Measurements from ENCODE around the gene ANKRD13B.

The ANKRD13B gene

GRCh38 chr17:29569245-29569950, 23.5 kb upstream of the ANKRD13B start:
- peak in 1 of 2 donors; percentile 10 for DNase-seq

- DNase-seq = peak in 1 of 2 donors; percentile 9
Observed at GRCh38 chr17:29570521-29570920, 22.4 kb upstream of the ANKRD13B start.

DNA sequence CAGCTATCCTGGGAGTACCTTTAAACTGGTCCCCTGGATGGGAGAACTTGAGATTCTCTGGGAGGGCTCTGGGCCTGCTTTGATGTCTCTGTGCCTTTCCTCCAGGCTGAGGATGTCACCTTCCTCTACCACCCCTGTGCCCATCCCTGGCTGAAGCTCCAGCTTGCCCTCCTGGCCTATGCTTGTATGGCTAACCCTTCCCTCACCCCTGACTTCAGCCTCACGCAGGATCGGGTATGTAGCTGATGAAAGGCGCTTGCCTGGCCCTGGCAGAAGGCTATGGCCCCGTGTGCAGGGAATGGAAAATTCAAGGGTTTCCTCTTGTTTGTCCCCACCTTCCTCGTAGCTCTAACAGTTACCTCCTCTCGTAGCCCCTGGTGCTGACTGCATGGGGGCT, 21.4 kb upstream of the ANKRD13B start:
- DNase-seq = no peak

- peak in 1 of 2 donors; percentile 10 for DNase-seq
Observed at GRCh38 chr17:29571883-29572681, 20.9 kb upstream of the ANKRD13B start.

GRCh38 chr17:29572691-29573557, 20.0 kb upstream of the ANKRD13B start:
- DNase-seq = peak; percentile 51 to 59

- DNase-seq = no peak
Observed at GRCh38 chr17:29573558-29573869, 19.4 kb upstream of the ANKRD13B start.

- DNase-seq = no peak
Observed at GRCh38 chr17:29573871-29574731, 18.8 kb upstream of the ANKRD13B start.

GRCh38 chr17:29574732-29575510, 18.0 kb upstream of the ANKRD13B start:
- no peak for DNase-seq

DNA sequence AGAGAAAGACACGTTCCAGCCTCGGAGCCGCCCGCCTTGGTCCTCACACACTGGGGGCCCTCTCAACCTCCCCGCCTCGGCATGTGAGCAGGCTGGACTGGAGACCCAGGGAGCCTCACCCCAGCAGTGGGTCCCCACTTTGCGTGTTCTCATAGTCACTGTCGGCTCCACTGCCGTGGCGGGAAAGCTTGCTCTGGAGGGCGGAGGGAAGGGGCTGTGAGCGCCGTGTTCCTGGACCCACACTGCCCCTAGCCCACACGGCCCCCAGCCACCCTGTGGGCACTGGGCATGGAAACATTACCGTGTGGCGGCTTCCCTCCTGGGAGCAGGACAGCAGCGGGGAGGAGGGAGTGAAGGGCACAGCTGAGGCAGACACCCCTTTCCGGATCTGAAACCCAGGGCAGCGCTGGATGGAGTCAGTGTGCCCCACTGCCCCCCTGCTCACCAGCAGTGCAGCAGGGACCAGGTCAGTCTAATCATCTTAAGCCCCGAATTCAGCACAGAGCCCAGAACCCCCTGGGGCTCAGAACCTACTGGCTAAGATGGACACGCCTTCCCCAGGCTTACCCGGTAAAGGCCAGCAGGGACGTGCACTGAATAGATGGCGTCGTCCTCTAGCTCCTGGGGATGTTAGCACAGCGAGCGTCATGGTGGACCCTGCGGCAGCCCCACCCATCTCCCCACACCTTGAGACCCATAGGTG, 17.3 kb upstream of the ANKRD13B start:
- no peak for DNase-seq

DNA sequence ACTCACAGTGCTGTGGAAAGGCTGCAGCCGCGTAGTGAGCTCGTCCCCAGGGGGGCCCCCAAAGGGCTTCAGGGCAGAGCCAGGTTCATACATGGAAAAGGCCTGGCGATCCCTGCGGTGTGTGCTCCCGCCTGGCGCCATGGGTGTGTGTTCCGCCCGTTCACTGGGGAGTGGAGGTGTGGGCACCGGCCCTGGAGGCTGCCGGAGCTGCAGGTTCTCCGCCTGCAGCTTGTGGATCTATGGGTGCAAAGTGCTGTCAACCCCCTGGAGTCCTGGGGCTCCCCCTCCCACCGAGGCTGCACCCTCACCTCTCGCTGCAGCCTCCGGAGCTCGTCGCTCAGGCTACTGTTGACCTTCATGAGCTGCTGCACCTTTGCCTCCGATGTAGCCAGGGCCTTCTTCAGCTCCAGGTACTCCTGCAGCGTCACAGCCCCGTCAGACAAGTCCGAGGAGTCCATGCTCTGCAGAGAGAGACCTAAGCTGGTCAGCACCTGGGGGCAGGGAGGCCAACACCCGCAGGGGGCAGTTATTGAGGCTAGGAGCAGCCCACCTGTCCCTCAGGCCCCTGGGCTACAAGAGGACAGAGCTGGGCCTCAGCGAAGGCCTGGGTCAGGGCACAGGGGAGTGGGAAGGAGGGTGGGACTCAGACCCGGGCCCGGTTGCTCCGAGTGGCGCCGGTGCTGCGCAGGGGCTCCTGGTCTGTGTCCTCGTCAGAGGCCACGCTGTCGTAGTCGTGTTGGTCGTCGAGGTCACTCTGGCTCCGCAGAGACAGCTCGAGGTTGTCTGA, 16.5 kb upstream of the ANKRD13B start:
- no peak for DNase-seq

GRCh38 chr17:29577001-29577370, 15.9 kb upstream of the ANKRD13B start:
- no peak for DNase-seq

DNA sequence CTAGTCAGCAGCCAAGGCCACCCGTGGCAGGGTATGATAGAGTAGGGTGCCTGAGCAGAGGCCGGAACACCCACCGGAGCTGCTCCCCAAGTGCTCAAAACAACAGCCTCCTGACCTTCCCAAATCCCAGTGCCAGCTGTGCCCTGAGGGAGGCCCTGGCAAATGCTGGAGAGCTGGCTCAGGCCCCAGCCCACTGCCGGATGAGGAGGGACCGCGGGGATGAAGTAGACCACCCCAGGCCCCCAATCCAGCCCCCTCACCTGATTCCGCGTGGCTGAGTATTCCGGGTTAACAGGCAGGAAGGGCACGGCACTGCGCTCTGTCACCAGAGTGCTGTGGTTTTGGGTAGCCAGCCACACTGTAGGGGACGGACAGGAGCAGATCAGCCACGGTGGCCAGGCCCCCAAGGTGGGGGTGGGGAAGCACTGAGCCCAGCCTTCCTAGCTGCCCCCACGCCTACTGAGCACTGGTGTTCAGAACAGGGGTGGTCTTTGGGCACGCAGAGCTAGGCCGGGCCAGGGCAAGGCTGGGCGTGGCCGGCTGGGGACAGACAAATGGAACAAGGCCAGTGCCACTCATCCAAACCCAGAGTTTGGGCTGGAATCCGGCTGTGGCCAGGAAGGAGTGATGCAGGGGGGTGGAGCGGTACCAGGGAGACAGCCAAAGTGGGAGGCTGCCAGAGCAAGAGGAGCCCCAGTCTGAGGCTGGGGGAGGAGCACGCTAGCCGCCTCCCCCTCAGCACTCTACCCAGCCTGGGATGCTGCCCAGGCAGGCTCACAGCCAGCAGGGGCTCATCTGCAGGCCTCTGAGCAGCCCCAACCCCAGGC, 15.3 kb upstream of the ANKRD13B start:
- no peak for DNase-seq

DNA sequence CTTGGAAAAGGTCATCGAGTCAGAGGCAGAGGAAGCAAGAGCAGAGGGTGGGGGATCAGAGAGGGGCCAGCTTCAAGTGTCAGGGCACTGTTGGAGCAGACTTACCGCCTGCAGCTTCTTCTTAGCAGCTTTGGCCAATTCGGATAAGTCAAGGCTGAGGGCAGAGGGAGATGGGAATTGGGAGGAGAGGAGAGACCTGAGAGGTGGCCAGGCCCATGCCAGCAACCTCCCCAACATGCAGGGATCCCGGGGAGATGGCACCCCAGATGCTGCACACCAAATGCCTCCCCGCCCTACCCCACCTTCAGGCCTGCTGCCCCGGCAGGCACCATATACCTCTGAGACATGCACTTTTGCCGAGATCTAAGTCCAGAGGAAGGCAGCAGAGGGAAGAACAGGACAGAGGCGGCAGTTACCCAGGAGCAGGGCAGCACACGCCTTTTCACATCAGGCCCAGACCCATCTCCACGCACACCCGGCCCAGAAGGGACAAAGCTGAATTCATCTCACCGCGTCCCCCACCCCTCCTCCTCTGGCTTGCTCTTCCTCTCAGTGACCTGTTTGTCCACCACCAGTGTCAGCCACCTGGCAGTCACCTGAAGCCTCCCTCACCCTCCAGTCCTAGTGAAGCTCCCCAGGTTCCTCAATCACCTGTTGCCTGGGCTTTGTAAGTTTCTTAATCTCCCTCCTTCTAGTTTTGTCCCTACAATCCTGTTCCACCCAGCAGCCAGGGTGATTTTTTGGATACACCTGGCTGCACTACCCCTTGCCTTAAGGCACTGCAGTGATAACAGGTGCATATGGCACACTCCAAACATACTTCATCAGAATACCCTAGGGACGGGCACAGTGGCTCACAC, 14.1 kb upstream of the ANKRD13B start:
- no peak for DNase-seq

DNA sequence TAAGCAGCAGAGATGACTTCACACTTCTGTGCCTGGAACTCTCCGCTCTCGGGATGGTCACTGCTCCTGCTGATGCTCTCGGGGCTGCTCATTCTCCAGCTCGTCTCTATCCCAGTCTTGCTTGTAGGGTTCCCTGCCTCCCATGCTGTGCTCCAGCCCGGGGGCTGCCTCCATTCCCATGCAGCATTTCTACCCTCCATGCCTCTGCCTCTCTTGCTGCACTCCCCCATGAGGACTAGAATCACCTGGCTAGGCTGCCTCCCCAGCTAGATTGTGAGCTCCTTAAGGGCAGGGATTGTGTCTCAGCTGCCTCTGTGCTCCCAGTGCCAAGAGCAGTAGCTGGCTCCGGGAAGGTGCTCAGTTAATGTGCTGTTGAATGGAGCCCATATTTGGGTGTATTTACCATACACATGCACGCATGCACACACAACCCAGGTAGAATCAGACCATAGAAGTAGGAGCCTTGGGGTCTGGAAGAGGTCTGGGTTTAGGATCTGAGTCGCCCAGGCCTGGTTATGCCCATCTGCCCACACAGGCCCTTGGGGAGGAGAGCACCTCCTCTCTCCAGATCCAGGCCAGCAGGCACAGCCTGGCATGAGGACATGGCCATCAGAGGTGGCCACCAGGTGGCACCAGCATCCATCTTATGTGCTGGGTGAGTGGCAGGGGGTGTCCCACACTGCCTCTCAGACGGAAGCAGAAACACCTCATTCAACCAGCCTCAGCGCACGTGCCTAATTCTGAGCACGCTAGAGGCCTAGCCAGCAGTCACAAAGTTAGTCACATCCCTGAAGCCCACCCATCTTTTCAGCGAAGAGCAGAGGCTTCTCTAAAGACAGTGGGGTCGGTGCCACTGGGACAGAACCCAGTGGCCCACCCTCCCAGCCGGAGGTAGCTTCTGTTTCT, 12.8 kb upstream of the ANKRD13B start:
- DNase-seq = peak; percentile 91 to 92

GRCh38 chr17:29581583-29582253, 11.2 kb upstream of the ANKRD13B start:
- DNase-seq = no peak

GRCh38 chr17:29582254-29582765, 10.6 kb upstream of the ANKRD13B start:
- no peak for DNase-seq
